ENCODE results near the gene MYBPH. TPM values are rescaled to one million over a fixed set of nuclear protein-coding genes. Genes with fewer than 3 reads are reported as not detected.

MYBPH gene
- total and polyA plus RNA-seq, 10 of the 15 experiments (the other 5 are each of a cell fraction or from before 2014, with no cell fraction given): 0.06 to 0.10 TPM; not detected in 8

DNA sequence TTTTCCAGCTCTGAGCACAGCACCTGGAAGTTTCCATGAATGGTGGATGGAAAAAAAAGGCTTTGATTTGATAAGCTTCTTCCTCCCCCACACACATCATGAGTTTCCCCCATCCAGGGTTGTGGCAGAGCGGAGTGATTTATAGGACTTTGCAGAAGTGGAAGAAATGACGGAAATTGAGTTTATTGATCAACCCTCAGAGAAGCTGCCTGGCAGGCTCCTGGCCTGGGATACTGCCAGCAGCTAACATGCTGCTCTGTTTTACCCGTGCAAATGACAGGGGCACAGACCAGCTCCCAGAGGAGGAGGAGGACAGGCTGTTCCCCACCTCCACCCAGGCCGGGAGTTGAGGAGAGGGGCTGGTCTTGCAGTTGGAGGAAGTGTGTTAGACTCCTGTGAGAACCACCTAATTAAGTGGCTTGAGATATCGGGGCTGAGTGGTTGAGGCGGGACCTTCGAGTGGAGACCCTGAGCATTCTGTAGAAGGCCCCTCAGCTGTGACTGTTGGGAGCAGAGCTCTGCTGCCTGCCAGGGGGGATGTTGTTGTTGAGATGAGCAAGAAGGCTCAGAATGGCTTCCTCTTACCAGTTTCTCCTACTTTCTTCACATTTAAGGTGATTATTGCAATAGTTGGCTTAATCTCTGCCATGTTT is 26.3 kb downstream of the MYBPH start:
- H3K4me2 ChIP-seq (ENCODE audit: control insufficient read depth, insufficient read depth): no peak overlapping the region
- H3K9ac ChIP-seq (ENCODE audit: control insufficient read depth, insufficient read depth, low read length): no peak overlapping the region
- no peaks in the 10 kb centered on the region for H4K20me1 ChIP-seq (ENCODE audit: control insufficient read depth, insufficient read depth)
- in situ Hi-C loops (cut with MboI): no loop called here
- ATAC-seq (no peak), DNase-seq (ENCODE audit: low read depth, low spot score) (no peak), FAIRE-seq (no peak)
- no peaks in the 10 kb centered on the region for H3K4me1 ChIP-seq (ENCODE audit: control insufficient read depth, insufficient read depth, low read length)
- H3K27me3 ChIP-seq (replicated peaks in 1 of 2; ENCODE audit: control insufficient read depth in 2 of 2, insufficient read depth in 2 of 2, low read length in 1 of 2): peaks cover 0 to 4% of the 10 kb centered on the region in 2 experiments; a peak in 3 of 4 replicates
- no peaks in the 10 kb centered on the region for H3K79me2 ChIP-seq (ENCODE audit: control insufficient read depth, insufficient read depth, low read length)
- TF ChIP-seq FOXK2 (IDR thresholded peaks at IDR 0.05) (no peak), RBBP5 (conservative IDR thresholded peaks at IDR 0.05) (no peak), SP1 (IDR thresholded peaks at IDR 0.05; ENCODE audit: low read depth, low read length) (no peak), CREM (IDR thresholded peaks at IDR 0.05; ENCODE audit: low read depth) (no peak), NFIC (IDR thresholded peaks at IDR 0.05; ENCODE audit: low read depth, low read length) (no peak)
- H3K27ac ChIP-seq (ENCODE audit: control insufficient read depth, insufficient read depth): no peak overlapping the region
- intact Hi-C loops (cut with micrococcal nuclease; ENCODE audit: unreplicated experiment): no loop called here
- CTCF ChIA-PET: interaction anchor here (0.6 to 2.1 kb wide), 3 partner anchors 66 to 410 kb away, joined by 4 to 6 read pairs (median 4); no protein-coding TSS in a partner anchor
- BruUV-seq (replicated peaks): no TSS peak
- H2AFZ ChIP-seq (ENCODE audit: control insufficient read depth, low read depth, low read length): no peak overlapping the region
- H3K36me3 ChIP-seq (ENCODE audit: control insufficient read depth in 2 of 2, insufficient read depth in 2 of 2, low read length in 1 of 2): no peaks in the 10 kb centered on the region
- RAD21 ChIA-PET (ENCODE audit: unreplicated experiment): interaction anchor here (0.7 kb wide), 1 partner anchor 377 kb away, joined by 3 read pairs; no protein-coding TSS in a partner anchor
- no peaks in the 10 kb centered on the region for H3K9me3 ChIP-seq (replicated peaks; ENCODE audit: control insufficient read depth, insufficient read depth, low read length)
- POLR2A ChIA-PET: no interaction called here
- H3K4me3 ChIP-seq: no peak overlapping the region
- 11% methylated on average over 7 of the region's 7 CpGs for WGBS (ENCODE audit: insufficient coverage, insufficient replicate concordance, low lambda C conversion rate, missing lambda C conversion rate)
- SMC1A ChIA-PET (ENCODE audit: uncharacterized antibody, unreplicated experiment): no interaction called here

DNA sequence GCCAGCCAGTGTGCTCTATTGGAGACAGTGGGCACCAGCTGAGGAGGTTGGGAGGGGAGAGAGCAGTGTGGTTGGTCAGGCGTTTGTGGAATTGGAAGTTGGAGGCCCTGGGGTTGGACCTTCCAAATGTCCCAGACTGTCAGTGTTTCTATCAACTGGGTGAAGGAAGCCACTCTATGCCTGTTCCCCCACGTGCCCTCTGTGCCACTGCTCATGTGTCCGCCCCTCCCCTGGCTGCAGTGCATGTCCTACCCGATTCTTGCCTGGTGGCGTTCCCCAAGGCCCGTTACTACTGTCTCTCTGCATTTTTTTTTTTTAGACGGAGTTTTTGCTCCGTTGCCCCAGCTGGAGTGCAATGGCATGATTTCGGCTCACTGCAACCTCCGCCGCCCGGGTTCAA is 27.0 kb downstream of the MYBPH start:
- ATAC-seq (no peak), FAIRE-seq (no peak), DNase-seq (ENCODE audit: low read depth, low spot score) (no peak)
- no peak overlapping the region for H3K9ac ChIP-seq (ENCODE audit: control insufficient read depth, insufficient read depth, low read length)
- 45% methylated on average over 12 of the region's 12 CpGs for WGBS (ENCODE audit: insufficient coverage, insufficient replicate concordance, low lambda C conversion rate, missing lambda C conversion rate)
- H3K79me2 ChIP-seq (ENCODE audit: control insufficient read depth, insufficient read depth, low read length): no peaks in the 10 kb centered on the region
- H4K20me1 ChIP-seq (ENCODE audit: control insufficient read depth, insufficient read depth): no peaks in the 10 kb centered on the region
- BruUV-seq (replicated peaks): no TSS peak
- RAD21 ChIA-PET (ENCODE audit: unreplicated experiment): no interaction called here
- no peak overlapping the region for H3K4me2 ChIP-seq (ENCODE audit: control insufficient read depth, insufficient read depth)
- no peaks in the 10 kb centered on the region for H3K36me3 ChIP-seq (ENCODE audit: control insufficient read depth in 2 of 2, insufficient read depth in 2 of 2, low read length in 1 of 2)
- no peak overlapping the region for H3K27ac ChIP-seq (ENCODE audit: control insufficient read depth, insufficient read depth)
- CTCF ChIA-PET: interaction anchor here (0.7 to 2.1 kb wide), 2 partner anchors 65 to 112 kb away, joined by 4 to 6 read pairs; no protein-coding TSS in a partner anchor
- no peaks in the 10 kb centered on the region for H3K4me1 ChIP-seq (ENCODE audit: control insufficient read depth, insufficient read depth, low read length)
- H3K4me3 ChIP-seq: no peak overlapping the region
- POLR2A ChIA-PET: no interaction called here
- intact Hi-C loops (cut with micrococcal nuclease; ENCODE audit: unreplicated experiment) (no loop called here), in situ Hi-C loops (cut with MboI) (no loop called here)
- peaks cover 0 to 4% of the 10 kb centered on the region in 2 experiments; a peak in 3 of 4 replicates for H3K27me3 ChIP-seq (replicated peaks in 1 of 2; ENCODE audit: control insufficient read depth in 2 of 2, insufficient read depth in 2 of 2, low read length in 1 of 2)
- no peak overlapping the region for H2AFZ ChIP-seq (ENCODE audit: control insufficient read depth, low read depth, low read length)
- H3K9me3 ChIP-seq (replicated peaks; ENCODE audit: control insufficient read depth, insufficient read depth, low read length): no peaks in the 10 kb centered on the region
- SMC1A ChIA-PET (ENCODE audit: uncharacterized antibody, unreplicated experiment): interaction anchor here (1.3 kb wide), 1 partner anchor 31 kb away, joined by 4 read pairs; no protein-coding TSS in a partner anchor
- TF ChIP-seq, protein P1, sequence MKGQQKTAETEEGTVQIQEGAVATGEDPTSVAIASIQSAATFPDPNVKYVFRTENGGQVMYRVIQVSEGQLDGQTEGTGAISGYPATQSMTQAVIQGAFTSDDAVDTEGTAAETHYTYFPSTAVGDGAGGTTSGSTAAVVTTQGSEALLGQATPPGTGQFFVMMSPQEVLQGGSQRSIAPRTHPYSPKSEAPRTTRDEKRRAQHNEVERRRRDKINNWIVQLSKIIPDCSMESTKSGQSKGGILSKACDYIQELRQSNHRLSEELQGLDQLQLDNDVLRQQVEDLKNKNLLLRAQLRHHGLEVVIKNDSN (IDR thresholded peaks at IDR 0.05; ENCODE audit: borderline replicate concordance, extremely low read length, insufficient read depth, low read depth, low read length): no peak
- no peak for TF ChIP-seq CEBPB (IDR thresholded peaks at IDR 0.05; ENCODE audit: borderline replicate concordance in 1 of 2, low read depth in 2 of 2, low read length in 2 of 2)
- TF ChIP-seq, protein P2, sequence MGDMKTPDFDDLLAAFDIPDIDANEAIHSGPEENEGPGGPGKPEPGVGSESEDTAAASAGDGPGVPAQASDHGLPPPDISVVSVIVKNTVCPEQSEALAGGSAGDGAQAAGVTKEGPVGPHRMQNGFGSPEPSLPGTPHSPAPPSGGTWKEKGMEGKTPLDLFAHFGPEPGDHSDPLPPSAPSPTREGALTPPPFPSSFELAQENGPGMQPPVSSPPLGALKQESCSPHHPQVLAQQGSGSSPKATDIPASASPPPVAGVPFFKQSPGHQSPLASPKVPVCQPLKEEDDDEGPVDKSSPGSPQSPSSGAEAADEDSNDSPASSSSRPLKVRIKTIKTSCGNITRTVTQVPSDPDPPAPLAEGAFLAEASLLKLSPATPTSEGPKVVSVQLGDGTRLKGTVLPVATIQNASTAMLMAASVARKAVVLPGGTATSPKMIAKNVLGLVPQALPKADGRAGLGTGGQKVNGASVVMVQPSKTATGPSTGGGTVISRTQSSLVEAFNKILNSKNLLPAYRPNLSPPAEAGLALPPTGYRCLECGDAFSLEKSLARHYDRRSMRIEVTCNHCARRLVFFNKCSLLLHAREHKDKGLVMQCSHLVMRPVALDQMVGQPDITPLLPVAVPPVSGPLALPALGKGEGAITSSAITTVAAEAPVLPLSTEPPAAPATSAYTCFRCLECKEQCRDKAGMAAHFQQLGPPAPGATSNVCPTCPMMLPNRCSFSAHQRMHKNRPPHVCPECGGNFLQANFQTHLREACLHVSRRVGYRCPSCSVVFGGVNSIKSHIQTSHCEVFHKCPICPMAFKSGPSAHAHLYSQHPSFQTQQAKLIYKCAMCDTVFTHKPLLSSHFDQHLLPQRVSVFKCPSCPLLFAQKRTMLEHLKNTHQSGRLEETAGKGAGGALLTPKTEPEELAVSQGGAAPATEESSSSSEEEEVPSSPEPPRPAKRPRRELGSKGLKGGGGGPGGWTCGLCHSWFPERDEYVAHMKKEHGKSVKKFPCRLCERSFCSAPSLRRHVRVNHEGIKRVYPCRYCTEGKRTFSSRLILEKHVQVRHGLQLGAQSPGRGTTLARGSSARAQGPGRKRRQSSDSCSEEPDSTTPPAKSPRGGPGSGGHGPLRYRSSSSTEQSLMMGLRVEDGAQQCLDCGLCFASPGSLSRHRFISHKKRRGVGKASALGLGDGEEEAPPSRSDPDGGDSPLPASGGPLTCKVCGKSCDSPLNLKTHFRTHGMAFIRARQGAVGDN (IDR thresholded peaks at IDR 0.05): no peak
- TF ChIP-seq, protein P3, sequence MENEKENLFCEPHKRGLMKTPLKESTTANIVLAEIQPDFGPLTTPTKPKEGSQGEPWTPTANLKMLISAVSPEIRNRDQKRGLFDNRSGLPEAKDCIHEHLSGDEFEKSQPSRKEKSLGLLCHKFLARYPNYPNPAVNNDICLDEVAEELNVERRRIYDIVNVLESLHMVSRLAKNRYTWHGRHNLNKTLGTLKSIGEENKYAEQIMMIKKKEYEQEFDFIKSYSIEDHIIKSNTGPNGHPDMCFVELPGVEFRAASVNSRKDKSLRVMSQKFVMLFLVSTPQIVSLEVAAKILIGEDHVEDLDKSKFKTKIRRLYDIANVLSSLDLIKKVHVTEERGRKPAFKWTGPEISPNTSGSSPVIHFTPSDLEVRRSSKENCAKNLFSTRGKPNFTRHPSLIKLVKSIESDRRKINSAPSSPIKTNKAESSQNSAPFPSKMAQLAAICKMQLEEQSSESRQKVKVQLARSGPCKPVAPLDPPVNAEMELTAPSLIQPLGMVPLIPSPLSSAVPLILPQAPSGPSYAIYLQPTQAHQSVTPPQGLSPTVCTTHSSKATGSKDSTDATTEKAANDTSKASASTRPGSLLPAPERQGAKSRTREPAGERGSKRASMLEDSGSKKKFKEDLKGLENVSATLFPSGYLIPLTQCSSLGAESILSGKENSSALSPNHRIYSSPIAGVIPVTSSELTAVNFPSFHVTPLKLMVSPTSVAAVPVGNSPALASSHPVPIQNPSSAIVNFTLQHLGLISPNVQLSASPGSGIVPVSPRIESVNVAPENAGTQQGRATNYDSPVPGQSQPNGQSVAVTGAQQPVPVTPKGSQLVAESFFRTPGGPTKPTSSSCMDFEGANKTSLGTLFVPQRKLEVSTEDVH (IDR thresholded peaks at IDR 0.05; ENCODE audit: low read depth, partially characterized antibody): no peak
